ENCODE results near the gene GABBR1.

GRCh38 chr6:29598172-29598747 is 34.7 kb downstream of the GABBR1 start:
- TF ChIP-seq CTCF (IDR thresholded peaks at IDR 0.05; ENCODE audit: extremely low read depth in 1 of 2, insufficient read depth in 1 of 2, low read depth in 1 of 2, low read length in 2 of 2) = no peak
- TF ChIP-seq JUN (IDR thresholded peaks at IDR 0.05; ENCODE audit: borderline replicate concordance, insufficient read depth, insufficient read length, low read depth) = no peak
- no peak for TF ChIP-seq FOS (IDR thresholded peaks at IDR 0.05; ENCODE audit: borderline replicate concordance, insufficient read depth, low read length)
- TF ChIP-seq POLR2A (IDR thresholded peaks at IDR 0.05; ENCODE audit: low read depth, low read length) = no peak
- no peak for TF ChIP-seq MYC (IDR thresholded peaks at IDR 0.05; ENCODE audit: low read depth, low read length)
- TF ChIP-seq EZH2 (IDR thresholded peaks at IDR 0.05; ENCODE audit: borderline replicate concordance, low read depth, low read length, severe bottlenecking) = no peak
- TF ChIP-seq POLR2AphosphoS5 (IDR thresholded peaks at IDR 0.05; ENCODE audit: insufficient read depth, low read depth, low read length) = no peak

Measured in endothelial cell of umbilical vein (primary cell).